H1 (cell line): ENCODE data around the gene MANSC4. TPM values are rescaled to one million over a fixed set of nuclear protein-coding genes. Genes with fewer than 3 reads are reported as not detected.

Experiments
- CTCF ChIA-PET: fragments of 300-600 bp; sonication (Branson Sonifier 250); formaldehyde crosslinking; loops from one replicate; lab custom pipeline; 2021; ENCODE audit not compliant: partially characterized antibody; lab: Charles Lee
- POLR2A ChIA-PET: fragments of 300-600 bp; sonication (Branson Sonifier 250); formaldehyde crosslinking; loops from one replicate; lab custom pipeline; 2021; ENCODE audit warnings: inconsistent platforms; ENCODE audit not compliant: partially characterized antibody; lab: Charles Lee
- DNase-seq, 2 experiments: peaks; one replicate each; pipeline versions ENCODE4 v3.0.0 to v3.0.0-alpha.2; 2010 to 2022; ENCODE audit warnings: low spot score in 2 of 2, low read depth in 1 of 2, mixed read lengths in 1 of 2
- FAIRE-seq: peaks from 2 replicates; lab custom pipeline; 2011; peaks lifted over from hg19 to GRCh38; lab: Jason Lieb, UNC
- H2AFZ ChIP-seq: 2 replicates; pipeline ENCODE4 v1.8.1; 2012; ENCODE audit warnings: low read length, inconsistent platforms
- H2AK5ac ChIP-seq: 2 replicates; pipeline ENCODE4 v1.6.1; 2013; ENCODE audit warnings: low read depth, low read length
- H2BK120ac ChIP-seq: replicated peaks from 2 replicates; pipeline ENCODE3; 2013; ENCODE audit warnings: low read depth, low read length, inconsistent platforms
- H2BK12ac ChIP-seq: 2 replicates; pipeline ENCODE4 v1.6.1; 2013; ENCODE audit warnings: low read depth, low read length
- H2BK15ac ChIP-seq: 2 replicates; pipeline ENCODE4 v1.6.1; 2013; ENCODE audit warnings: low read length
- H2BK20ac ChIP-seq: 2 replicates; pipeline ENCODE4 v1.6.1; 2013; ENCODE audit warnings: low read length
- H2BK5ac ChIP-seq: 2 replicates; pipeline ENCODE4 v1.6.1; 2013; ENCODE audit warnings: low read depth, low read length
- H3K14ac ChIP-seq: 2 replicates; pipeline ENCODE4 v1.6.1; 2013; ENCODE audit warnings: inconsistent platforms; ENCODE audit not compliant: insufficient read length
- H3K18ac ChIP-seq: 2 replicates; pipeline ENCODE4 v1.6.1; 2013; ENCODE audit warnings: low read length; ENCODE audit errors: extremely low read depth
- H3K23ac ChIP-seq: 2 replicates; pipeline ENCODE4 v1.6.1; 2013; ENCODE audit warnings: inconsistent platforms; ENCODE audit not compliant: insufficient read length
- H3K23me2 ChIP-seq: 2 replicates; pipeline ENCODE4 v1.6.1; 2013; ENCODE audit warnings: low read depth, low read length
- H3K27ac ChIP-seq: 2 replicates; pipeline ENCODE4 v1.6.1; 2011; ENCODE audit warnings: low read depth, low read length, inconsistent platforms
- H3K27me3 ChIP-seq, 4 experiments: replicated peaks in 1 of 4; 1 replicate in 1 of 4; 2 replicates in 3 of 4; pipeline versions ENCODE4 v1.6.1 to v1.8.1; 2011 to 2013; ENCODE audit warnings: low read length in 3 of 4, mild to moderate bottlenecking in 3 of 4, inconsistent platforms in 2 of 4, mixed read lengths in 2 of 4, moderate library complexity in 1 of 4; ENCODE audit not compliant: control insufficient read depth in 3 of 4, insufficient read depth in 3 of 4; ENCODE audit errors: extremely low read depth in 1 of 4
- H3K36me3 ChIP-seq, 4 experiments: 2 replicates each; pipeline versions ENCODE4 v1.6.1 to v1.8.1; 2011 to 2013; ENCODE audit warnings: mild to moderate bottlenecking in 4 of 4, low read length in 3 of 4, moderate library complexity in 2 of 4, control low read depth in 1 of 4, inconsistent platforms in 1 of 4; ENCODE audit not compliant: insufficient read depth in 4 of 4, control insufficient read depth in 2 of 4
- H3K4ac ChIP-seq: replicated peaks from 2 replicates; pipeline ENCODE3; 2013; ENCODE audit warnings: low read length, low read depth, mixed read lengths, inconsistent platforms; ENCODE audit not compliant: insufficient read length
- H3K4me1 ChIP-seq, 4 experiments: replicated peaks in 1 of 4; 1 replicate in 1 of 4; 2 replicates in 3 of 4; pipeline versions ENCODE4 v1.6.1 to v1.8.1; 2011 to 2013; ENCODE audit warnings: low read length in 3 of 4, inconsistent platforms in 2 of 4, mixed read lengths in 1 of 4; ENCODE audit not compliant: insufficient read depth in 4 of 4, control insufficient read depth in 3 of 4
- H3K4me2 ChIP-seq, 2 experiments: 2 replicates each; pipeline versions ENCODE4 v1.6.1 to v1.8.1; 2011 to 2013; ENCODE audit warnings: low read depth in 2 of 2, low read length in 2 of 2, control low read depth in 1 of 2, inconsistent platforms in 1 of 2, mild to moderate bottlenecking in 1 of 2; ENCODE audit not compliant: insufficient read depth in 1 of 2
- H3K4me3 ChIP-seq, 4 experiments: fragments of 200-600, 300-600 bp in 1 of 4; sonication (generic), shearing (Covaris generic), sonication (Bioruptor Twin) in 1 of 4; 2 replicates each; pipeline versions ENCODE4 v1.5.1 to v1.8.1; 2011 to 2016; ENCODE audit warnings: low read length in 4 of 4, low read depth in 3 of 4, control low read depth in 2 of 4, inconsistent platforms in 2 of 4, mild to moderate bottlenecking in 2 of 4, mixed read lengths in 1 of 4, moderate library complexity in 1 of 4; ENCODE audit not compliant: insufficient read depth in 2 of 4; ENCODE audit errors: extremely low read depth in 1 of 4
- H3K56ac ChIP-seq: replicated peaks from 2 replicates; pipeline ENCODE3; 2013; ENCODE audit warnings: low read depth, mild to moderate bottlenecking, mixed read lengths, low read length, inconsistent platforms; ENCODE audit not compliant: insufficient read length
- H3K79me1 ChIP-seq: 2 replicates; pipeline ENCODE4 v1.6.1; 2013; ENCODE audit warnings: low read depth, low read length, control low read depth
- H3K79me2 ChIP-seq, 2 experiments: 2 replicates each; pipeline versions ENCODE4 v1.6.1 to v1.8.1; 2012 to 2013; ENCODE audit warnings: low read length in 2 of 2, mild to moderate bottlenecking in 2 of 2, inconsistent platforms in 1 of 2; ENCODE audit not compliant: insufficient read depth in 2 of 2, control insufficient read depth in 1 of 2
- H3K9ac ChIP-seq, 4 experiments: replicated peaks in 1 of 4; 1 replicate in 1 of 4; 2 replicates in 3 of 4; pipeline versions ENCODE4 v1.6.1 to v1.8.1; 2011 to 2013; ENCODE audit warnings: low read depth in 3 of 4, low read length in 3 of 4, control low read depth in 2 of 4, mild to moderate bottlenecking in 2 of 4, moderate library complexity in 2 of 4, inconsistent platforms in 1 of 4; ENCODE audit errors: extremely low read depth in 1 of 4
- H3K9me3 ChIP-seq, 2 experiments: 2 replicates each; pipeline versions ENCODE4 v1.6.1 to v1.8.1; 2012 to 2013; ENCODE audit warnings: mild to moderate bottlenecking in 2 of 2, moderate library complexity in 2 of 2, control low read depth in 1 of 2, inconsistent platforms in 1 of 2, low read depth in 1 of 2, low read length in 1 of 2, mixed read lengths in 1 of 2; ENCODE audit not compliant: insufficient read depth in 2 of 2
- H4K20me1 ChIP-seq, 2 experiments: replicated peaks in 1 of 2; 2 replicates each; pipeline versions ENCODE3 to v1.8.1; 2011 to 2013; ENCODE audit warnings: inconsistent platforms in 2 of 2, low read length in 2 of 2, mild to moderate bottlenecking in 1 of 2; ENCODE audit not compliant: insufficient read depth in 2 of 2, control insufficient read depth in 1 of 2
- H4K5ac ChIP-seq: 2 replicates; pipeline ENCODE4 v1.6.1; 2013; ENCODE audit warnings: low read length, low read depth, mixed read lengths, inconsistent platforms; ENCODE audit not compliant: insufficient read length
- H4K8ac ChIP-seq: 2 replicates; pipeline ENCODE4 v1.8.0; 2013; ENCODE audit warnings: mild to moderate bottlenecking, moderate library complexity, low read length, inconsistent platforms; ENCODE audit not compliant: insufficient read depth; ENCODE audit errors: extremely low read depth
- H4K91ac ChIP-seq: replicated peaks from 2 replicates; pipeline ENCODE3; 2013; ENCODE audit warnings: low read length, mixed read lengths, inconsistent platforms; ENCODE audit not compliant: insufficient read length
- ASH2L ChIP-seq: fragments of 200-600, 300-600 bp; sonication (generic); IDR thresholded peaks from one replicate; pipeline ENCODE4 v1.7.1; 2017; ENCODE audit warnings: low read length
- SAP30 ChIP-seq: fragments of 300-600 bp; sonication (generic); IDR thresholded peaks from 2 replicates; pipeline ENCODE4 v1.7.1; 2012; ENCODE audit warnings: low read length, moderate library complexity, mild to moderate bottlenecking, inconsistent platforms; ENCODE audit not compliant: insufficient read depth, insufficient replicate concordance
- TEAD4 ChIP-seq: IDR thresholded peaks from 2 replicates; pipeline ENCODE4 v1.6.1; 2012; ENCODE audit warnings: low read depth, low read length, inconsistent platforms, mixed read lengths
- whole genome bisulfite sequencing, 2 experiments: shearing (Covaris generic) in 1 of 2; methylation state at CpG; one replicate each; pipeline versions ENCODE4 v1.1.6 to v1.1.7; 2013 to 2015; ENCODE audit warnings: low lambda C conversion rate in 2 of 2, mixed read lengths in 2 of 2, inconsistent platforms in 1 of 2, low coverage in 1 of 2, missing lambda C conversion rate in 1 of 2; ENCODE audit not compliant: insufficient replicate concordance in 2 of 2, insufficient coverage in 1 of 2, insufficient read length in 1 of 2; ENCODE audit errors: extremely low coverage in 1 of 2, missing lambda C conversion rate in 1 of 2; 5-methylcytosine and 5-hydroxymethylcytosine counted together
- polyA plus RNA-seq, 7 experiments: library from polyadenylated mRNA; depleted of rRNA in 3 of 7; stranded (reverse) in 5 of 7; unstranded in 2 of 7; fragments of >200 nt in 5 of 7; fragments of 200-250 nt in 2 of 7; gene quantifications; 1 replicate in 5 of 7; 2 replicates in 1 of 7; 4 replicates in 1 of 7; pipeline versions ENCODE4 v1.2.1 to v1.2.3, GENCODE V29; 2011 to 2013; ENCODE audit warnings: missing spikeins in 2 of 7, mixed read lengths in 2 of 7
- total RNA-seq: library from RNA; stranded (reverse); fragmentation: NEBNext Ultra II Directional; extraction: Animal tissue kit (Norgen Biotek cat#: 25700); gene quantifications from 2 replicates; pipeline ENCODE4 v1.2.1, GENCODE V29; 2021
- TF ChIP-seq, protein P1 (sequence below), 3 experiments: IDR thresholded peaks; 1 replicate in 2 of 3; 2 replicates in 1 of 3; pipeline versions ENCODE4 v1.5.1 to v1.6.1; 2011; ENCODE audit warnings: low read length in 3 of 3, mild to moderate bottlenecking in 3 of 3, inconsistent platforms in 2 of 3, low read depth in 1 of 3, moderate library complexity in 1 of 3; ENCODE audit not compliant: insufficient read depth in 1 of 3; ENCODE audit errors: control extremely low read depth in 1 of 3

MANSC4 gene
- total and polyA plus RNA-seq, 2 of the 8 experiments (the other 6 are each of a cell fraction or from before 2014, with no cell fraction given) = not detected

DNA sequence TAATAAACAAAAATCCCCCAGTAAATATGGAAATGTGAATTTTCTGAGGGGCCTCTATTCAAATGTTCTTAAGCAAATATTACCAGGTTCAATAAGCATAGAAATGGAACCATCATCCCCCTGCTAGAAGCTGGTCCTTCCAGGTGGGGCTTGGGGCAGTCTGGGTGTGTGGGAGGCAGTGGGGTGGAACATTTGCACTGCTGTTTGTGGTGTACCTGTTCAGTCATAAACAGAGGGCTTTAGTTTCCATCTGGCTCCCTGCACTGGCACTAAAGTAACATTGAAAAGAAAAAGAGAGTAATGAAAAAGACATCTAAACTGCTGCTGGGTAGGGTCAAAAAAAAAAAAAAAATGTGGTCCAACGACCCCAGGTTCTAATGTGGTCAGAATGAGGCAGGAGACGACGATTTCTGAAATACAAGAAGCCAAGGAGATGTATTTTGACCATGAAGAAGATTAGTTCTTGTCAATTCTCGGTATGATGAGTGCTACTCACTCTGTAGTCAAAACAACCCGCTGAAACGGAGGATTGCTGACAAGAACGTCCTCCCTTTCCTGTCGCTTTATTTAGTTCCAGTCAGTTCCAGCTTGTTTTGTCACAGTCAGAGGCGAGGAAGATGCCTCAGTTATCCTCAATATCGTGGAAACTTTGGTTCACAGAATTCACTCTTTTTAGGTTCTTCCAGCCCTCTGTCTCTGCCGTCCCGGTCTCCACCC lies 44.2 kb upstream of the MANSC4 start:
- Histone ChIP-seq H4K5ac (no peak overlapping the region), H2BK5ac (no peak overlapping the region)
- WGBS, 2 experiments = 83% methylated on average over 12 of the region's 12 CpGs; no CpG with 5 or more reads in 1 of the 2 experiments

More for the DNA sequence above, 44.2 kb upstream of the MANSC4 start:
- H3K79me1 ChIP-seq = no peaks in the 10 kb centered on the region
- no peaks in the 10 kb centered on the region for H3K36me3 ChIP-seq
- H3K4me2 ChIP-seq = no peak overlapping the region
- H3K14ac ChIP-seq = no peak overlapping the region
- no peaks in the 10 kb centered on the region for H3K23me2 ChIP-seq
- no peak overlapping the region for H3K9ac ChIP-seq
- H4K91ac ChIP-seq = no peak overlapping the region
- H3K9me3 ChIP-seq = no peaks in the 10 kb centered on the region
- no peak overlapping the region for H2BK12ac ChIP-seq
- no peak overlapping the region for H3K18ac ChIP-seq
- no peak overlapping the region for H4K8ac ChIP-seq
- H3K4me1 ChIP-seq = no peaks in the 10 kb centered on the region
- no peak overlapping the region for H2AK5ac ChIP-seq
- FAIRE-seq = no peak
- H3K23ac ChIP-seq = no peak overlapping the region
- DNase-seq = no peak
- no peak overlapping the region for H3K4ac ChIP-seq
- H2BK20ac ChIP-seq = no peak overlapping the region
- no peaks in the 10 kb centered on the region for H3K79me2 ChIP-seq
- H3K4me3 ChIP-seq = no peak overlapping the region
- POLR2A ChIA-PET = interaction anchor here (1.5 kb wide), 1 partner anchor 44 kb away, joined by 3 read pairs; the partner anchor contains the start of genes KLHL42 and MANSC4
- H2BK120ac ChIP-seq = no peak overlapping the region
- no peaks in the 10 kb centered on the region; a peak in 1 of 7 replicates for H3K27me3 ChIP-seq
- H3K56ac ChIP-seq = no peak overlapping the region
- CTCF ChIA-PET = interaction anchor here (0.6 to 1.6 kb wide), 2 partner anchors 10 to 37 kb away, joined by 3 read pairs; no protein-coding TSS in a partner anchor
- TF ChIP-seq SAP30 (no peak), ASH2L (no peak), TEAD4 (no peak)
- TF ChIP-seq, protein P1, sequence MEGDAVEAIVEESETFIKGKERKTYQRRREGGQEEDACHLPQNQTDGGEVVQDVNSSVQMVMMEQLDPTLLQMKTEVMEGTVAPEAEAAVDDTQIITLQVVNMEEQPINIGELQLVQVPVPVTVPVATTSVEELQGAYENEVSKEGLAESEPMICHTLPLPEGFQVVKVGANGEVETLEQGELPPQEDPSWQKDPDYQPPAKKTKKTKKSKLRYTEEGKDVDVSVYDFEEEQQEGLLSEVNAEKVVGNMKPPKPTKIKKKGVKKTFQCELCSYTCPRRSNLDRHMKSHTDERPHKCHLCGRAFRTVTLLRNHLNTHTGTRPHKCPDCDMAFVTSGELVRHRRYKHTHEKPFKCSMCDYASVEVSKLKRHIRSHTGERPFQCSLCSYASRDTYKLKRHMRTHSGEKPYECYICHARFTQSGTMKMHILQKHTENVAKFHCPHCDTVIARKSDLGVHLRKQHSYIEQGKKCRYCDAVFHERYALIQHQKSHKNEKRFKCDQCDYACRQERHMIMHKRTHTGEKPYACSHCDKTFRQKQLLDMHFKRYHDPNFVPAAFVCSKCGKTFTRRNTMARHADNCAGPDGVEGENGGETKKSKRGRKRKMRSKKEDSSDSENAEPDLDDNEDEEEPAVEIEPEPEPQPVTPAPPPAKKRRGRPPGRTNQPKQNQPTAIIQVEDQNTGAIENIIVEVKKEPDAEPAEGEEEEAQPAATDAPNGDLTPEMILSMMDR (IDR thresholded peaks at IDR 0.05; ENCODE audit: control extremely low read depth in 1 of 3, insufficient read depth in 1 of 3, low read depth in 1 of 3, low read length in 3 of 3) = no peak
- H3K27ac ChIP-seq = no peak overlapping the region
- H2BK15ac ChIP-seq = no peak overlapping the region
- H2AFZ ChIP-seq = peak overlapping the region; percentile 93
- no peaks in the 10 kb centered on the region for H4K20me1 ChIP-seq
